ENCODE results near the gene ONECUT2.

DNA sequence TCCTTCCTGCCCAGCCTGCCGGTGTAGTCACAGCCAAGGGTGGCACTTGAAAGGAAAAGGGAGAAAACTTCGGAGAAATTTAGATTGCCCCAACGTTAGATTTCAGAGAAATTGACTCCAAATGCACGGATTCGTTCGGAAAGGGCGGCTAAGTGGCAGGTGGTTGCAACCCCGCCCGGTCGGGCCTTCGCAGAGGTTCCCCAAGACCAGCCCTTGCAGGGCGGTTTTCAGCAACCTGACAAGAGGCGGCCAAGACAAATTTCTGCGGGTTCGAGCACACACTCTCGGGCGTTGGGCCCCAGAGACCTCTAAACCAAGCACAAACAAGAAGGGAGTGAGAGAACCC, 4.8 kb downstream of the ONECUT2 start:
- TF ChIP-seq JUND (IDR thresholded peaks at IDR 0.05), result no peak
- TF ChIP-seq, protein P1, sequence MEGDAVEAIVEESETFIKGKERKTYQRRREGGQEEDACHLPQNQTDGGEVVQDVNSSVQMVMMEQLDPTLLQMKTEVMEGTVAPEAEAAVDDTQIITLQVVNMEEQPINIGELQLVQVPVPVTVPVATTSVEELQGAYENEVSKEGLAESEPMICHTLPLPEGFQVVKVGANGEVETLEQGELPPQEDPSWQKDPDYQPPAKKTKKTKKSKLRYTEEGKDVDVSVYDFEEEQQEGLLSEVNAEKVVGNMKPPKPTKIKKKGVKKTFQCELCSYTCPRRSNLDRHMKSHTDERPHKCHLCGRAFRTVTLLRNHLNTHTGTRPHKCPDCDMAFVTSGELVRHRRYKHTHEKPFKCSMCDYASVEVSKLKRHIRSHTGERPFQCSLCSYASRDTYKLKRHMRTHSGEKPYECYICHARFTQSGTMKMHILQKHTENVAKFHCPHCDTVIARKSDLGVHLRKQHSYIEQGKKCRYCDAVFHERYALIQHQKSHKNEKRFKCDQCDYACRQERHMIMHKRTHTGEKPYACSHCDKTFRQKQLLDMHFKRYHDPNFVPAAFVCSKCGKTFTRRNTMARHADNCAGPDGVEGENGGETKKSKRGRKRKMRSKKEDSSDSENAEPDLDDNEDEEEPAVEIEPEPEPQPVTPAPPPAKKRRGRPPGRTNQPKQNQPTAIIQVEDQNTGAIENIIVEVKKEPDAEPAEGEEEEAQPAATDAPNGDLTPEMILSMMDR (IDR thresholded peaks at IDR 0.05; ENCODE audit: low read depth, low read length, missing input control), result no peak
